Rectal smooth muscle tissue (tissue), 1 donor: ENCODE measurements around the gene FBXL17.
"Not testable (repeated sequence)": the region's sequence is repeated elsewhere in the genome, so short reads cannot be mapped to it uniquely, and the experiment has no call there.

ENCODE experiments used
- H3K27ac ChIP-seq: one replicate; pipeline ENCODE4 v1.7.0; 2013; ENCODE audit warnings: low read depth, low read length, inconsistent platforms
- H3K27me3 ChIP-seq: one replicate; pipeline ENCODE4 v1.7.0; 2013; ENCODE audit warnings: low read length; ENCODE audit not compliant: control insufficient read depth, insufficient read depth
- H3K36me3 ChIP-seq: one replicate; pipeline ENCODE4 v1.7.0; 2013; ENCODE audit warnings: low read length; ENCODE audit not compliant: control insufficient read depth, insufficient read depth
- H3K4me1 ChIP-seq: one replicate; pipeline ENCODE4 v1.7.0; 2013; ENCODE audit warnings: low read length; ENCODE audit not compliant: control insufficient read depth, insufficient read depth
- H3K4me3 ChIP-seq: one replicate; pipeline ENCODE4 v1.7.0; 2013; ENCODE audit warnings: low read length
- H3K9ac ChIP-seq: one replicate; pipeline ENCODE4 v1.7.0; 2013; ENCODE audit warnings: low read length

FBXL17 gene

GRCh38 chr5:108278285-108279240 lies 103.3 kb downstream of the FBXL17 start:
- no peaks in the 10 kb centered on the region for H3K4me1 ChIP-seq
- H3K27ac ChIP-seq, result no peak overlapping the region
- no peaks in the 10 kb centered on the region for H3K27me3 ChIP-seq
- H3K36me3 ChIP-seq, result no peaks in the 10 kb centered on the region
- no peak overlapping the region for H3K4me3 ChIP-seq
- no peak overlapping the region for H3K9ac ChIP-seq

DNA sequence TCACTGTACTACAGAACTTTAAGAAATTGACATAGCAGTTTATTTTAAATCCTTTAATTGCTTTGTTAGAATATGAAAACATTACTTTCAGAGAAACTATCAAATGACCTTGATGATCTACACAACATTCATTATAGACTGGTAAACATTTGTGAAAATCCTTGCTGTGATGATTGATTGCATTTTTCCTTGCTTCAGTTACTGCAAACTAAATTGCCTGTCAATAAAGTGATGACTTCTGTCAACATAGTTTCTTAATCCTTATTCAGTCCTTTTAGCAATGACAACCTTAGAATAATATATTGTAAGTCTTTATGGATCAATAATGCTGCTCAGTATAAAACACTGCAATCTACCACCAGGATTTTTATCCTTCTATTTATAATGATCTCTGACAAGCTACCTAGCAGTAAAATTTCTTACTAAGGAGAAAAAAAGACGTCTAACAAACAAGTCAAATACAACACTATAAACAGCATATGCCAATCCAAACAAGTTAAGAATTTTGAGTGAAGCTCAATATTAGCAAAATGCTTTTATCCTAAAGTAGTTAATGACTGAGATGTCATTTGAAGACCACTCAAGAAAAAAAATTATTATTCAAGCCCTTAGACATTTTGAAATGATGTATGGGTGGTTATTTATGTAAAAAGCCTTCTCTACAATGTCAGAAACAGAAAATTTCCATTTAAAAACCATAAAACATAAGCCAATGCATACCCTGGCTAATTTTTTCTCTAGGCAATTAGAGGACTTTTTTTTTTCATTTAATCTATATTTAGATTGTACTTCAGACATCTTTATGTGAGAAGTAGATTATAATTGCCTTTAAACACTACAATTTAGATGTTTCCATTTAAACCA lies 105.5 kb downstream of the FBXL17 start:
- Histone ChIP-seq H3K9ac (no peak overlapping the region), H3K27ac (no peak overlapping the region), H3K36me3 (no peaks in the 10 kb centered on the region), H3K27me3 (no peaks in the 10 kb centered on the region), H3K4me1 (no peaks in the 10 kb centered on the region), H3K4me3 (no peak overlapping the region)

GRCh38 chr5:108274080-108274479 lies 107.8 kb downstream of the FBXL17 start:
- H3K4me3 ChIP-seq, H3K27ac ChIP-seq, H3K9ac ChIP-seq, H3K36me3 ChIP-seq, H3K4me1 ChIP-seq, H3K27me3 ChIP-seq: not testable (repeated sequence)

GRCh38 chr5:108271127-108271526 lies 110.8 kb downstream of the FBXL17 start:
- Histone ChIP-seq H3K27me3 (no peaks in the 10 kb centered on the region), H3K9ac (no peak overlapping the region), H3K36me3 (no peaks in the 10 kb centered on the region), H3K4me3 (no peak overlapping the region), H3K27ac (no peak overlapping the region), H3K4me1 (no peaks in the 10 kb centered on the region)

DNA sequence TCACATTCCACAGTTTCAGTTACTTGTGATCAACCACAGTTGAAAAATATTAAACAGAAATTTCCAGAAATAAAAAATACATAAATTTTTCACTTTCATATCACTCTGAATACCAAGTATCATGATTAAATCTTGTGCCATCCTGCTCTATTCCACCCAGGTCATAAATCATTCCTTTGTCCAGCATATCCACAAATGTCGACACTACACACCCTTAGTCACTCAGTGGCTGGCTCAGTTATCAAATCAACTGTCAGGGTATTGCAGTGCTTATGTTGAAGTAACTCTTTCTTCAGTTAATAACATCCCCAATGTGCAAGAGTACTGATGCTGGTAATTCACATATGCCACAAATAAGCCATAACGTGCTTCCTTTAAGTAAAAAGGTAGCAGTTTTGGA lies 115.7 kb downstream of the FBXL17 start:
- Histone ChIP-seq H3K4me3 (no peak overlapping the region), H3K36me3 (no peaks in the 10 kb centered on the region), H3K4me1 (no peaks in the 10 kb centered on the region), H3K9ac (no peak overlapping the region), H3K27me3 (no peaks in the 10 kb centered on the region), H3K27ac (no peak overlapping the region)

DNA sequence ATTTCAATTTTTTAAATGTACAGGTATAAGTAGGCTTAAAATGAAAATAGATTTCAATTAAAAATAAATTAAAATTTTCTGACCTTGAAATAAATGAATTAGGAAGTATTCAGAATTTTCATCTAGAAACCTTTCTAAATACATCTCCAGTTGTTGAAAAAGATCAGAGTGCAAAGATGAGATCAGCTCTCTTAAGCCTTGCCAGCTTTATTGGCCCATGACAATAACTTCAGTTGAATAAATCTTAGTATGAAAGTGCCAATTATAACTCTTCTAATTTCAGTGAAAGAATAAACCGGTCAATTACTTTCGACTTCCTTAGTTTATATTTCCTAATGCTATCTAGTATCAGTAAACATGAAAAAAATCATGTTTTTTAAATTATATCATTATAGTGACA lies 117.4 kb downstream of the FBXL17 start:
- H3K27me3 ChIP-seq, result no peaks in the 10 kb centered on the region
- no peak overlapping the region for H3K4me3 ChIP-seq
- no peaks in the 10 kb centered on the region for H3K4me1 ChIP-seq
- no peak overlapping the region for H3K27ac ChIP-seq
- no peak overlapping the region for H3K9ac ChIP-seq
- no peaks in the 10 kb centered on the region for H3K36me3 ChIP-seq

- Histone ChIP-seq H3K27me3 (no peaks in the 10 kb centered on the region), H3K9ac (no peak overlapping the region)
These were observed 118.6 kb downstream of the FBXL17 start for GRCh38 chr5:108263338-108263737.

GRCh38 chr5:108260858-108261170 lies 121.1 kb downstream of the FBXL17 start:
- Histone ChIP-seq H3K27ac (no peak overlapping the region), H3K9ac (no peak overlapping the region), H3K4me3 (no peak overlapping the region), H3K27me3 (no peaks in the 10 kb centered on the region), H3K4me1 (peaks cover 3% of the 10 kb centered on the region), H3K36me3 (no peaks in the 10 kb centered on the region)

More at GRCh38 chr5:108263338-108263737, 118.6 kb downstream of the FBXL17 start:
- H3K36me3 ChIP-seq, result no peaks in the 10 kb centered on the region
- peaks cover 3% of the 10 kb centered on the region for H3K4me1 ChIP-seq
- no peak overlapping the region for H3K27ac ChIP-seq
- H3K4me3 ChIP-seq, result no peak overlapping the region

DNA sequence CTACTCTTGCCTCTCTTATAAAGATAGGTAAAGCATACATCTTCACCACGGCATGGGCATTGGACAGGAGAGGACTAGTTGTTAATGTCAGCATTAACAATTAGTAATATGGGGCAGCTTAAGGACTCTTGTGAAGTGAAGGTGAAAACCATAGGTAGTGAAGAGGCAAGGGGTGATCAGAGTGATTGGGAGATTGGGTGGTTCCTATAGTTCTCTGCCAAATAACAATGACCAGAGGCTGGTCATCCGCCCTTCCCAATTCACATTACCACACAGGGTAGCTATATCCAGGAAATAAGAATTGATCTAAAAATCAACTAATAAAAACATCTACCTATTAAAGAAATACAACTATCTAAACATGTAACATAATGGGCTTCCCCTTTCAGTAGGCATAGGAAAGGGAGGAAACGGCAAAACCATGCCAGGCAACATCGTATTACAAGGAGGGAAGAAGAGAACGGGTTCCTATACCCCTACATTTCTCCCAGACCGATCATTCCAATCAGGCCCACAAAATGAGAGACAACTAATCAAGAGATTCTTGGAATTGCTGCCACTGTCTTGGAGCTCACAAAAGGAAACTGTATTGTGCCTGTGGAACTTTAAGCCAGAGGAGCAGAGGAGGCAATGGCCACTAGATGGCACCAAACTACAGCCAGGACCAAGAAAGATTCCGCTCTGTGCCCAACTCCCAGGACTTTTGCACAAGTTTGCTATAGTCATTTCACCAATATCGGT lies 121.6 kb downstream of the FBXL17 start:
- Histone ChIP-seq H3K27ac (no peak overlapping the region), H3K27me3 (no peaks in the 10 kb centered on the region), H3K4me1 (peaks cover 3% of the 10 kb centered on the region), H3K36me3 (no peaks in the 10 kb centered on the region), H3K9ac (no peak overlapping the region), H3K4me3 (no peak overlapping the region)

DNA sequence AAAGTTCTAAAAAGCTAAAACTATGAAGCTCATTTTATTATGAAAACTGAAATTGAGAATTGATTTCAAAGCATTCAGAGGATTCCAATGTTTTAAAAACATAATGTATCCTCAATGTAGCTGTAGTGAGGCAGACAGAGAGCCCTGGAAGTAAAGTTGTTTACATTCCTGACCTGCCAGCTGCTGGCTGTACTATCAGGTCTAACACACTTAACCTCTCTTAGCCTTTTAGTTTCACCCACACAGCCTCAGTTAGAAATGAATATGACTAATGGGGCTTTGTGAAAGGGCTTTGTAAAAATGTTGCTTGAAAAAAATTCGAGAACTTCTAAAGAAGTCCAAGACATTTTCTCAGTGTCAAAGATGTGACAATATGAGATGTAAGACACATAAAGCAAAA lies 122.6 kb downstream of the FBXL17 start:
- H3K27me3 ChIP-seq, result no peaks in the 10 kb centered on the region
- H3K36me3 ChIP-seq, result no peaks in the 10 kb centered on the region
- no peak overlapping the region for H3K27ac ChIP-seq
- no peak overlapping the region for H3K4me3 ChIP-seq
- H3K4me1 ChIP-seq, result peaks cover 3% of the 10 kb centered on the region
- no peak overlapping the region for H3K9ac ChIP-seq

- Histone ChIP-seq H3K27me3 (no peaks in the 10 kb centered on the region), H3K4me1 (peaks cover 3% of the 10 kb centered on the region), H3K36me3 (no peaks in the 10 kb centered on the region), H3K9ac (no peak overlapping the region), H3K4me3 (no peak overlapping the region), H3K27ac (no peak overlapping the region)
These were observed 123.9 kb downstream of the FBXL17 start for GRCh38 chr5:108257996-108258395.

DNA sequence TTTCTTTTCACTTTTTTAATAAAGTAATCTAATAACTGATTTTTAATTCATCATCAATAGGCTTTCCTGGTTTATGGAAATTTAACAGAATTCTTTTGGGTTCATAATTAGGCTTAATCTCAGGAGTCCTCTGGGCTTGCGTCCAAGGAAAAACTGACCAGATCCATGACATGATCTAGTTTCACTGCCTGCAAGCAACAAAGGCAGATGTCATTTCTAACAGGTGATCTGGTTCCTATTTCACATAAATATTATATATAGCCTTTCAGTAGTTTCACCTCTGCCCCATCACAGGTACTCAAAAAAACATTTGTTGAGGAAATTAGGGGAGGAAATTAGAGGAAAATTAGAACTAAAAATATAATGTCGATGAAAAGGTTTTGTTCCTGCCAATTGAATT lies 126.4 kb downstream of the FBXL17 start:
- H3K9ac ChIP-seq, result no peak overlapping the region
- peaks cover 3% of the 10 kb centered on the region for H3K4me1 ChIP-seq
- H3K4me3 ChIP-seq, result no peak overlapping the region
- H3K27ac ChIP-seq, result no peak overlapping the region
- no peaks in the 10 kb centered on the region for H3K36me3 ChIP-seq
- H3K27me3 ChIP-seq, result no peaks in the 10 kb centered on the region
